ENCODE data around the gene NOTCH3. TPM values are rescaled to one million over a fixed set of nuclear protein-coding genes. Genes with fewer than 3 reads are reported as not detected.

Gene NOTCH3
- total RNA-seq, 2 donors from 2014 or later = 4.4 to 10.5 TPM

DNA sequence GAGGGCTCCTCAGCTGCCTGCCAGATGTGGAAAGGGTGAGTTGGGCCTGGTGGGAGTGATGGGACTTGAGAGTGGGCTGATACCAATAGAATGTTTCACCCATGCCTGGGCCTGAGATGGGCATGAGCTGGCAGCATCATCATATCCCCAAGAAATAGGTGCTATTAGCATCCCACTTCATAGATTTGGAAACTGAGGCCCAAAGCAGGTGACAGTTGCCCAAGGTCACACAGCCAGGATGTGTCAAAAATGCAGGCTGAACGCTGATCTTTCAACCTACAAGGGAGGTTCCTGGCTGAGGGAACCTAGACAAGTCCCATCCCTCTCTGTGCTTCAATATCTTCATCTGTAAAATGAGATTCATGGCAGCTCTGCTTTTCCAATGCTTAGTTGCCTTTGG, 89.0 kb downstream of the NOTCH3 start:
- H3K36me3 ChIP-seq = peaks cover under 1% of the 10 kb centered on the region
- H3K4me1 ChIP-seq = no peaks in the 10 kb centered on the region
- H3K9me3 ChIP-seq = no peaks in the 10 kb centered on the region
- no peak overlapping the region for H3K4me3 ChIP-seq
- intact Hi-C loops (cut with DNase I) = no loop called here
- H3K27me3 ChIP-seq = peaks cover 14% of the 10 kb centered on the region
- no peak for DNase-seq
- no peak overlapping the region for H3K27ac ChIP-seq
- no peak overlapping the region for H3K9ac ChIP-seq (ENCODE audit: low read depth in 2 of 2, low read length in 2 of 2)
- TF ChIP-seq, protein P1, sequence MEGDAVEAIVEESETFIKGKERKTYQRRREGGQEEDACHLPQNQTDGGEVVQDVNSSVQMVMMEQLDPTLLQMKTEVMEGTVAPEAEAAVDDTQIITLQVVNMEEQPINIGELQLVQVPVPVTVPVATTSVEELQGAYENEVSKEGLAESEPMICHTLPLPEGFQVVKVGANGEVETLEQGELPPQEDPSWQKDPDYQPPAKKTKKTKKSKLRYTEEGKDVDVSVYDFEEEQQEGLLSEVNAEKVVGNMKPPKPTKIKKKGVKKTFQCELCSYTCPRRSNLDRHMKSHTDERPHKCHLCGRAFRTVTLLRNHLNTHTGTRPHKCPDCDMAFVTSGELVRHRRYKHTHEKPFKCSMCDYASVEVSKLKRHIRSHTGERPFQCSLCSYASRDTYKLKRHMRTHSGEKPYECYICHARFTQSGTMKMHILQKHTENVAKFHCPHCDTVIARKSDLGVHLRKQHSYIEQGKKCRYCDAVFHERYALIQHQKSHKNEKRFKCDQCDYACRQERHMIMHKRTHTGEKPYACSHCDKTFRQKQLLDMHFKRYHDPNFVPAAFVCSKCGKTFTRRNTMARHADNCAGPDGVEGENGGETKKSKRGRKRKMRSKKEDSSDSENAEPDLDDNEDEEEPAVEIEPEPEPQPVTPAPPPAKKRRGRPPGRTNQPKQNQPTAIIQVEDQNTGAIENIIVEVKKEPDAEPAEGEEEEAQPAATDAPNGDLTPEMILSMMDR (IDR thresholded peaks at IDR 0.05) = no peak

DNA sequence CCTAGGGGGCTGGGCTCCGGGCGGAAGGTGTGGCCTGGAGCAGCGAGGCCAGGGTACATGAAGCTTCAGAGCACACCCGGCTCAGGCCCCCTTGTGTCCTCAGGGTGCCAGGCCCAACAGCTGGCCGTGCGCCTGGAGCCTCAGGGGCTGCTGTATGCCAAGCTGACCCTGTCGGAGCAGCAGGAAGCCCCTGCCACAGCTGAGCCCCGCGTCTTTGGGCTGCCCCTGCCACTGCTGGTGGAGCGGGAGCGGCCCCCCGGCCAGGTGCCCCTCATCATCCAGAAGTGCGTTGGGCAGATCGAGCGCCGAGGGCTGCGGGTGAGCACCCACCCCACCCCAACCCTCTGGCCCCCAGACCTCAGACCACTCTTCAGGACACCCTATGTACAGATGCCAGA, 90.4 kb downstream of the NOTCH3 start:
- Histone ChIP-seq H3K27ac (no peak overlapping the region), H3K4me3 (no peak overlapping the region), H3K9ac (ENCODE audit: low read depth in 2 of 2, low read length in 2 of 2) (no peak overlapping the region), H3K9me3 (no peaks in the 10 kb centered on the region), H3K36me3 (no peaks in the 10 kb centered on the region), H3K4me1 (no peaks in the 10 kb centered on the region), H3K27me3 (peaks cover 14% of the 10 kb centered on the region)
- intact Hi-C loops (cut with DNase I) = no loop called here
- no peak for DNase-seq
- TF ChIP-seq, protein P1 (IDR thresholded peaks at IDR 0.05) = no peak

GRCh38 chr19:15109768-15110417, 90.9 kb downstream of the NOTCH3 start:
- Histone ChIP-seq H3K27ac (no peak overlapping the region), H3K36me3 (no peaks in the 10 kb centered on the region), H3K9me3 (no peaks in the 10 kb centered on the region), H3K4me3 (no peak overlapping the region), H3K27me3 (peaks cover 14% of the 10 kb centered on the region), H3K9ac (ENCODE audit: low read depth in 2 of 2, low read length in 2 of 2) (no peak overlapping the region), H3K4me1 (no peaks in the 10 kb centered on the region)
- DNase-seq = no peak
- TF ChIP-seq, protein P1 (IDR thresholded peaks at IDR 0.05) = no peak
- intact Hi-C loops (cut with DNase I) = no loop called here

Small RNAs within 50 kb of the gene (microRNA-seq; reads per million reads assigned to microRNA genes)
- not detected for gene MIR6795

Other genes with a start within 250 kb of the NOTCH3 start
- gene SLC1A6, start 221.1 kb downstream of the NOTCH3 start, total RNA-seq = not detected
- gene CASP14, start 151.5 kb downstream of the NOTCH3 start, total RNA-seq = not detected
- not detected for gene OR1I1, start 118.8 kb downstream of the NOTCH3 start, total RNA-seq
- 1 to 10 TPM; 1.8 to 5.8 TPM for gene SYDE1, start 93.6 kb downstream of the NOTCH3 start, total RNA-seq
- gene EPHX3, start 31.5 kb upstream of the NOTCH3 start, total RNA-seq = under 1 TPM; 0.53 to 0.82 TPM
- gene BRD4, start 131.5 kb upstream of the NOTCH3 start, total RNA-seq = 10 to 100 TPM; 67.2 to 82.7 TPM
- 10 to 100 TPM; 37.0 to 55.2 TPM for gene AKAP8, start 178.8 kb upstream of the NOTCH3 start, total RNA-seq
- 10 to 100 TPM; 63.5 to 70.2 TPM for gene AKAP8L, start 218.0 kb upstream of the NOTCH3 start, total RNA-seq
- gene WIZ, start 249.0 kb upstream of the NOTCH3 start, total RNA-seq = 10 to 100 TPM; 18.3 to 31.2 TPM

Measured in colonic mucosa (tissue), 4 donors.